Measurements from ENCODE around the gene GNG2. TPM values are rescaled to one million over a fixed set of nuclear protein-coding genes. Genes with fewer than 3 reads are reported as not detected.

The GNG2 gene
- total RNA-seq, 1 experiment from 2014 or later: 0.33 TPM

- H3K27ac ChIP-seq: no peak overlapping the region
- DNase-seq: no peak
- H2AFZ ChIP-seq: no peak overlapping the region
- no peaks in the 10 kb centered on the region for H3K36me3 ChIP-seq (ENCODE audit: low read depth)
- H3K79me2 ChIP-seq (ENCODE audit: low read depth): no peaks in the 10 kb centered on the region
- TF ChIP-seq CTCF (conservative IDR thresholded peaks at IDR 0.05): no peak
- TF ChIP-seq EZH2 (IDR thresholded peaks at IDR 0.05; ENCODE audit: low read depth): no peak
- ChIA-PET POLR2A (ENCODE audit: unreplicated experiment) (no interaction called here), CTCF (no interaction called here)
- H3K9me2 ChIP-seq (ENCODE audit: insufficient read depth): no peaks in the 10 kb centered on the region
- no peaks in the 10 kb centered on the region for H4K20me1 ChIP-seq (ENCODE audit: insufficient read depth)
- no peaks in the 10 kb centered on the region for H3K4me1 ChIP-seq (replicated peaks; ENCODE audit: insufficient read depth)
- no peak overlapping the region for H3K4me2 ChIP-seq
- no peaks in the 10 kb centered on the region for H3F3A ChIP-seq (ENCODE audit: insufficient read depth, low read depth)
- H3K9me3 ChIP-seq (ENCODE audit: insufficient read depth, low read depth): 0 out of 2 replicates have a peak, but pooled peaks cover 3% of the 10 kb centered on the region
- intact Hi-C loops (cut with micrococcal nuclease; ENCODE audit: unreplicated experiment): no loop called here
- BruUV-seq (replicated peaks): no TSS peak
- H3K4me3 ChIP-seq: no peak overlapping the region
- no peaks in the 10 kb centered on the region for H3K27me3 ChIP-seq (ENCODE audit: insufficient read depth, low read depth)
Measured at GRCh38 chr14:51817326-51817725, 43.1 kb upstream of the GNG2 start.

DNA sequence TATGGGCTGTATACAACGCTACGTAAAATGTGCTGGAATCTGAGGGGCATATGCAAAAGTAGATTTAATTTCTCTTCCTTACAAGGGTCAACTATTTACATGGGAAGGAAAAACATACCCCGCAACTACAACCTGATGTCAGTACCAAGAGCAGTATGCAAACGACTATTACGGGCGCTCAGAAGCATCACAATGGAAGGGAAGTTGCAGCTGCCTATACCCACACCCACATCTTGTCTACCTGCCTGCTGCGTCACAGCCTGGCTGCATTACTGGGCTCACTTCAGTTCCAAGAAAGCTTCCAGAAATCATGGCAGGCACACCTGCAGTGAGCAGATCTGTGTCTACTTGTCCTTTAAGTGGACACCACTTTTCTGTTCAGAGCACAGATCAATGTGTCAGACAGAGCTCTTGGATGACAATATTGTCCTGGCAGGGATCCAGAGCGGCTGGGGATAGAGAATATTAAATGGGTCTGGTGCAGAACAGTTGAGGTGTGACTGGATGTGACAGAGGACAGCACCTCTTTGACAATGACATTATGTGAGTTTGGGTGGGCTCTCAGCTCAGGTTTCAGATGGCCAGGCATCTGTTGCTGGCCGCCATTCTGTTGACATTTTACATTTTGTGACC, 41.5 kb upstream of the GNG2 start:
- Histone ChIP-seq H3K36me3 (ENCODE audit: low read depth) (no peaks in the 10 kb centered on the region), H3K4me3 (no peak overlapping the region), H3K27ac (no peak overlapping the region), H4K20me1 (ENCODE audit: insufficient read depth) (no peaks in the 10 kb centered on the region), H3K4me1 (replicated peaks; ENCODE audit: insufficient read depth) (0 out of 2 replicates have a peak, but pooled peaks cover 5% of the 10 kb centered on the region), H2AFZ (no peak overlapping the region), H3K9me2 (ENCODE audit: insufficient read depth) (no peaks in the 10 kb centered on the region), H3K27me3 (ENCODE audit: insufficient read depth, low read depth) (no peaks in the 10 kb centered on the region), H3K4me2 (no peak overlapping the region), H3F3A (ENCODE audit: insufficient read depth, low read depth) (peaks cover 11% of the 10 kb centered on the region), H3K79me2 (ENCODE audit: low read depth) (no peaks in the 10 kb centered on the region), H3K9me3 (ENCODE audit: insufficient read depth, low read depth) (0 out of 2 replicates have a peak, but pooled peaks cover 3% of the 10 kb centered on the region)
- DNase-seq: no peak
- TF ChIP-seq CTCF (conservative IDR thresholded peaks at IDR 0.05) (no peak), EZH2 (IDR thresholded peaks at IDR 0.05; ENCODE audit: low read depth) (no peak)
- BruUV-seq (replicated peaks): no TSS peak
- ChIA-PET CTCF (interaction anchor here (0.6 kb wide), 2 partner anchors 24 to 44 kb away, joined by 4 to 7 read pairs; no protein-coding TSS in a partner anchor), POLR2A (ENCODE audit: unreplicated experiment) (no interaction called here)
- intact Hi-C loops (cut with micrococcal nuclease; ENCODE audit: unreplicated experiment): no loop called here

DNA sequence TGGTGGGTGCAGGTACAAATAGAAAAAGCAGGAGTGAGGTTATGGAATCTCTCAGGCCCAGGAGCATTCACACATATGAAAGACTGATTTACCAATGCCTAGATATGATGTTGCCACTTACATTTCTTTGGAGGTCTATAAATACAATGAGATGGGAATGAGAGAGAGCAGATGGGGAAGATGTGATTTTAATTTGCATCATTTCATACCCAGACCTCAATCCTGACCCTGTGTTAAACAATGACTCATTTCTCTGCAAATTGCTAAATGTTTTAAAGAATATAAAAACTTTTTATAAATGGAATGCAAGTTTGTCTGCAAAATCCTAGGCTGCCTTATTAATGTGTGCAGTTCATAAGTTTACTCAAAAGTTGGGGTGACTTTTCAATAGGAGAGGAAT, 38.6 kb upstream of the GNG2 start:
- H3K4me2 ChIP-seq: no peak overlapping the region
- no peak for TF ChIP-seq CTCF (conservative IDR thresholded peaks at IDR 0.05)
- no peak for TF ChIP-seq EZH2 (IDR thresholded peaks at IDR 0.05; ENCODE audit: low read depth)

More for the DNA sequence above, 38.6 kb upstream of the GNG2 start:
- no peaks in the 10 kb centered on the region for H3K79me2 ChIP-seq (ENCODE audit: low read depth)
- no peaks in the 10 kb centered on the region for H3K36me3 ChIP-seq (ENCODE audit: low read depth)
- CTCF ChIA-PET: no interaction called here
- no peaks in the 10 kb centered on the region for H3K9me2 ChIP-seq (ENCODE audit: insufficient read depth)
- H3K4me3 ChIP-seq: no peak overlapping the region
- no peaks in the 10 kb centered on the region for H3K27me3 ChIP-seq (ENCODE audit: insufficient read depth, low read depth)
- no peaks in the 10 kb centered on the region for H4K20me1 ChIP-seq (ENCODE audit: insufficient read depth)
- no peak overlapping the region for H2AFZ ChIP-seq
- intact Hi-C loops (cut with micrococcal nuclease; ENCODE audit: unreplicated experiment): no loop called here
- no peak overlapping the region for H3K27ac ChIP-seq
- POLR2A ChIA-PET (ENCODE audit: unreplicated experiment): no interaction called here
- 0 out of 2 replicates have a peak, but pooled peaks cover 3% of the 10 kb centered on the region for H3K9me3 ChIP-seq (ENCODE audit: insufficient read depth, low read depth)
- 0 out of 2 replicates have a peak, but pooled peaks cover 5% of the 10 kb centered on the region for H3K4me1 ChIP-seq (replicated peaks; ENCODE audit: insufficient read depth)
- no peak for DNase-seq
- no TSS peak for BruUV-seq (replicated peaks)
- peaks cover 12% of the 10 kb centered on the region for H3F3A ChIP-seq (ENCODE audit: insufficient read depth, low read depth)

Data from PC-9 (cell line).